Heart left ventricle (tissue), 16 donors: Measurements from ENCODE around the gene RNU1-3. TPM values are rescaled to one million over a fixed set of nuclear protein-coding genes. Genes with fewer than 3 reads are reported as not detected.
"Not testable (repeated sequence)": the region's sequence is repeated elsewhere in the genome, so short reads cannot be mapped to it uniquely, and the experiment has no call there.

Source experiments
- ATAC-seq, 4 donors: fragments of 200-7000 bp; cut with Tn5 transposase; one replicate each; pipeline ENCODE4 v1.9.1; 2020 to 2022; ENCODE audit warnings: moderate library complexity in 4 of 4, mild to moderate bottlenecking in 3 of 4, moderate number of reproducible peaks in 1 of 4
- DNase-seq, 5 donors: peaks; one replicate each; pipeline ENCODE4 v3.0.0-alpha.2; 2020
- H3K27ac ChIP-seq, 12 donors: fragments of 200-600 bp; sonication (generic) in 4 of 12; one replicate each; pipeline versions ENCODE4 v1.5.0 to v1.8.0; 2016 to 2022; ENCODE audit warnings: mild to moderate bottlenecking in 2 of 12
- H3K27me3 ChIP-seq, 9 donors: fragments of 200-600 bp; sonication (generic) in 2 of 9; one replicate each; pipeline versions ENCODE4 v1.5.1 to v1.8.0; 2016 to 2022; ENCODE audit warnings: mild to moderate bottlenecking in 3 of 9
- H3K36me3 ChIP-seq, 9 donors: fragments of 200-600 bp; sonication (generic) in 2 of 9; one replicate each; pipeline versions ENCODE4 v1.5.0 to v1.8.0; 2018 to 2022; ENCODE audit warnings: mild to moderate bottlenecking in 2 of 9
- H3K4me1 ChIP-seq, 12 donors: fragments of 200-600 bp; sonication (generic) in 4 of 12; one replicate each; pipeline versions ENCODE4 v1.5.0 to v1.8.0; 2016 to 2022; ENCODE audit warnings: mild to moderate bottlenecking in 3 of 12
- H3K4me3 ChIP-seq, 12 donors: fragments of 200-600 bp; sonication (generic) in 4 of 12; one replicate each; pipeline versions ENCODE4 v1.5.0 to v1.8.0; 2017 to 2022; ENCODE audit warnings: mild to moderate bottlenecking in 9 of 12, moderate library complexity in 4 of 12
- H3K9me3 ChIP-seq, 12 donors: fragments of 200-600 bp; sonication (generic) in 4 of 12; one replicate each; pipeline versions ENCODE4 v1.5.0 to v1.8.0; 2016 to 2022; ENCODE audit warnings: mild to moderate bottlenecking in 1 of 12
- POLR2A ChIP-seq, 2 donors: fragments of 450-650 bp; IDR thresholded peaks; one replicate each; pipeline ENCODE4 v1.6.1; 2017; ENCODE audit warnings: antibody characterized with exemption in 2 of 2, mild to moderate bottlenecking in 2 of 2, moderate library complexity in 2 of 2
- WGBS, 4 donors: extraction: QIAGEN DNeasy Blood & Tissue Kit in 2 of 4; methylation state at CpG; one replicate each; pipeline versions ENCODE4 v1.1.5 to v1.1.7; 2013 to 2018; 5-methylcytosine and 5-hydroxymethylcytosine counted together
- intact Hi-C, 10 donors: fragments of 100-400 bp; cut with DNase I; formaldehyde crosslinking; loops; one replicate each; pipeline versions ENCODE4 v1.11.1 to v1.14.2; 2022
- polyA plus RNA-seq, 2 donors: library from polyadenylated mRNA; stranded (reverse); fragments of 200-250 nt; gene quantifications; one replicate each; pipeline ENCODE4 v1.2.3, GENCODE V29; 2013
- total RNA-seq, 9 donors: library from RNA; depleted of rRNA in 2 of 9; stranded (reverse); fragments of >200 nt in 2 of 9; fragmentation: NEBNext Ultra II Directional in 3 of 9; extraction: Animal tissue kit (Norgen Biotek cat#: 25700) in 3 of 9; gene quantifications; one replicate each; pipeline versions ENCODE4 v1.1.0 to v1.2.4, GENCODE V29; 2016 to 2023
- TF ChIP-seq, protein P1 (sequence below), 12 donors: fragments of 200-600 bp; sonication (generic) in 4 of 12; IDR thresholded peaks; one replicate each; pipeline versions ENCODE4 v1.5.0 to v1.8.0; 2018 to 2022; ENCODE audit warnings: antibody characterized with exemption in 12 of 12, mild to moderate bottlenecking in 5 of 12
- donor health status: ischemic (EF 13 %, LVEDD 7.1; RV severe dilation, severe dysfunction).
- donor health status: healthy with polysubstance abuse.
- donor health status: DM: no; HTN: yes; CAD: no.
- donor health status: DM: no; HTN: no; CAD: no.
- donor health status: ischemic (EF 25% LVEDD 6.9; RV normal size, moderate dysfunction).
- donor health status: ischemic (EF 25% LVEDD 5.7; RV mildly dilated, moderate dysfunction).
- donor health status: healthy.
- donor health status: DM: yes; HTN: yes; CAD: no.
- donor health status: ischemic (EF 35%, LVEDD 5.7; RV mildly dilated, moderate dysfunction).
- donor health status: nonischemic (EF 11% LVEDD 7.7; RV severe dilation, severe dysfunction).
- donor health status: DM: yes; HTN: yes; CAD: no.
- donor health status: PGD.
- donor health status: ischemic (EF 29% LVEDD 5.4; RV normal size, mild dysfunction).
- donor health status: nonischemic (EF 23%, LVEDD 6.1; RV moderate dilation, normal function).

Gene RNU1-3
- total and polyA plus RNA-seq, 11 donors = 364 to 3,776 (median 2,470) TPM; not detected in 4

DNA sequence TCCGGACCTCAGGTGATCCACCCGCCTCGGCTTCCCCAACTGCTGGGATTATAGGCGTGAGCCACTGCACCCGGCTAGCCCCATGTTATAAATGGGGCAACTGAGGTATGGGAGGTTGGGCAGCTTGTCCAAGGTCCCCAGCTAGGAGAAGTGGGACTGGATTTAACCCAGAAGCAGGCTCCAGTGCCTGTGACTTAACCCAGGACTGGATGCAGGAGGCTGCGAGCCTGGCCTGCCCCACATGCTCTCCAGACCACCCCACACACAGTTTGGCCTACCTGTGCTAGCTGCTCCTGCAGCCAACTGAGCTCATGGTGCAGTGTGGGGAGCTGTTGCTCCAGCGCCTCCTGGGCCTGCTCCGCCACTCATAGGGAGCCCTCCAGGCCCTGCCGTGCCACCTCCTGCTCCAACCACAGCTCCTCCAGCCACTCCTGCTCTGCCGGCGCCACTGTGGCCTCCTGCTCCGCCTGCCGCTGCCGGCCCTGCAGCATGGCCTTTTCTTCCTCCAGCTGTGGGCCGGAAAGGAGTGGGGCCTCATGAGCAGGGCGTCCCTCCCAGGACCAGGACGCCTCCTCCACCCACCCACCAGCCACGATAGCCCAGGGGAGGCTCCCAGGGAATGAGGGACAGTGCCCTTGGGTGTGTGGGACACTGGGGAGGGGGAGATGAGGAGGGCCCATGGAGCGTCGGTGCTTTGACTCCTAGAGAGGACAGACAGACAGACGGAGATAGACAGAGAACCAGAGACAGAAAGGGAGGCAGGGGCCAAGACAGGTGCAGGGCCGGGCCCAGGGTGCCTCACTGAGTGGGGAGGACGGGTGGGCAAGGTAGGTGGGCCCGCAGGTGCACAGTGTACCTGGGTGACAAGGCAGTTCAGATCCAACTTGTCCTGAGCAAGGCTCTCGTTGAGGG lies 41.0 kb downstream of the RNU1-3 start:
- peaks cover 3 to 98% (median 87%) of the 10 kb centered on the region in 9 donors for H3K36me3 ChIP-seq
- no peak for TF ChIP-seq POLR2A (IDR thresholded peaks at IDR 0.05)
- TF ChIP-seq, protein P1, sequence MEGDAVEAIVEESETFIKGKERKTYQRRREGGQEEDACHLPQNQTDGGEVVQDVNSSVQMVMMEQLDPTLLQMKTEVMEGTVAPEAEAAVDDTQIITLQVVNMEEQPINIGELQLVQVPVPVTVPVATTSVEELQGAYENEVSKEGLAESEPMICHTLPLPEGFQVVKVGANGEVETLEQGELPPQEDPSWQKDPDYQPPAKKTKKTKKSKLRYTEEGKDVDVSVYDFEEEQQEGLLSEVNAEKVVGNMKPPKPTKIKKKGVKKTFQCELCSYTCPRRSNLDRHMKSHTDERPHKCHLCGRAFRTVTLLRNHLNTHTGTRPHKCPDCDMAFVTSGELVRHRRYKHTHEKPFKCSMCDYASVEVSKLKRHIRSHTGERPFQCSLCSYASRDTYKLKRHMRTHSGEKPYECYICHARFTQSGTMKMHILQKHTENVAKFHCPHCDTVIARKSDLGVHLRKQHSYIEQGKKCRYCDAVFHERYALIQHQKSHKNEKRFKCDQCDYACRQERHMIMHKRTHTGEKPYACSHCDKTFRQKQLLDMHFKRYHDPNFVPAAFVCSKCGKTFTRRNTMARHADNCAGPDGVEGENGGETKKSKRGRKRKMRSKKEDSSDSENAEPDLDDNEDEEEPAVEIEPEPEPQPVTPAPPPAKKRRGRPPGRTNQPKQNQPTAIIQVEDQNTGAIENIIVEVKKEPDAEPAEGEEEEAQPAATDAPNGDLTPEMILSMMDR (IDR thresholded peaks at IDR 0.05) = no peak
- DNase-seq (peak in 4 of 5 donors; percentile 24 to 79 (median 30)), ATAC-seq (no peak)
- intact Hi-C loops = no loop called here
- no peak overlapping the region for H3K4me3 ChIP-seq
- no peaks in the 10 kb centered on the region for H3K9me3 ChIP-seq
- H3K27me3 ChIP-seq = no peaks in the 10 kb centered on the region
- no peak overlapping the region for H3K27ac ChIP-seq
- H3K4me1 ChIP-seq = peaks cover 0 to 4% (median 0%) of the 10 kb centered on the region in 12 donors
- WGBS, 4 donors = 89 to 92% (median 91%) methylated on average over 25 of the region's 25 CpGs

- intact Hi-C loops = loop anchor here in 6 of 10 donors (2.0 to 5.0 kb wide), 3 partner anchors 323 to 327 kb away; no protein-coding TSS in a partner anchor
- H3K9me3 ChIP-seq, H3K27ac ChIP-seq, H3K27me3 ChIP-seq, H3K4me3 ChIP-seq, H3K4me1 ChIP-seq: not testable (repeated sequence)
- peaks cover 3 to 90% (median 74%) of the 10 kb centered on the region in 9 donors for H3K36me3 ChIP-seq
- peak in 4 of 5 donors; percentile 25 to 81 (median 46) for DNase-seq
- ATAC-seq = peak in 2 of 4 donors; percentile 3 to 12
- 87 to 90% (median 89%) methylated on average over 27 of the region's 27 CpGs for WGBS, 4 donors
These were observed 42.7 kb downstream of the RNU1-3 start for GRCh38 chr1:16623812-16624719.

- ATAC-seq, H3K4me3 ChIP-seq, H3K27me3 ChIP-seq, H3K27ac ChIP-seq, H3K4me1 ChIP-seq, H3K9me3 ChIP-seq: not testable (repeated sequence)
- 85 to 91% (median 88%) methylated on average over 7 of the region's 7 CpGs for WGBS, 4 donors
- intact Hi-C loops = loop anchor here in 6 of 10 donors (2.0 to 5.0 kb wide), 3 partner anchors 323 to 327 kb away; no protein-coding TSS in a partner anchor
- peak in 4 of 5 donors; percentile 20 to 76 (median 24) for DNase-seq
- peaks cover under 1 to 88% (median 72%) of the 10 kb centered on the region in 9 donors for H3K36me3 ChIP-seq
These were observed 43.4 kb downstream of the RNU1-3 start for GRCh38 chr1:16623337-16623736.

- not testable (repeated sequence) for H3K9me3 ChIP-seq, H3K4me1 ChIP-seq, H3K27me3 ChIP-seq, H3K27ac ChIP-seq, ATAC-seq, H3K4me3 ChIP-seq
- peak in 4 of 5 donors; percentile 20 to 74 (median 21) for DNase-seq
- intact Hi-C loops = loop anchor here in 6 of 10 donors (2.0 to 5.0 kb wide), 3 partner anchors 325 to 329 kb away; no protein-coding TSS in a partner anchor
- H3K36me3 ChIP-seq = peaks cover 0 to 81% (median 65%) of the 10 kb centered on the region in 9 donors
- 93 to 95% (median 94%) methylated on average over 9 of the region's 9 CpGs for WGBS, 4 donors
These were observed 45.0 kb downstream of the RNU1-3 start for GRCh38 chr1:16621681-16622315.

GRCh38 chr1:16621300-16621658 lies 45.5 kb downstream of the RNU1-3 start:
- Histone ChIP-seq H3K27me3 (no peaks in the 10 kb centered on the region), H3K9me3 (no peaks in the 10 kb centered on the region), H3K36me3 (peaks cover 0 to 76% (median 60%) of the 10 kb centered on the region in 9 donors), H3K4me3 (no peak overlapping the region), H3K27ac (no peak overlapping the region), H3K4me1 (no peaks in the 10 kb centered on the region)
- no peak for DNase-seq
- WGBS, 4 donors = 92 to 93% (median 93%) methylated on average over 2 of the region's 2 CpGs
- intact Hi-C loops = loop anchor here in 2 of 10 donors (5.0 kb wide), 1 partner anchor 326 kb away; no protein-coding TSS in a partner anchor
- ATAC-seq = peak in 1 of 4 donors; percentile 4
- TF ChIP-seq, protein P1 (IDR thresholded peaks at IDR 0.05) = peak in 7 of 12 donors; percentile 3 to 51 (median 23)
- no peak for TF ChIP-seq POLR2A (IDR thresholded peaks at IDR 0.05)

- not testable (repeated sequence) for H3K27me3 ChIP-seq
- DNase-seq = peak; percentile 12 to 74 (median 26)
These were observed 46.8 kb downstream of the RNU1-3 start for GRCh38 chr1:16619803-16620501.

More at GRCh38 chr1:16619803-16620501, 46.8 kb downstream of the RNU1-3 start:
- not testable (repeated sequence) for H3K4me1 ChIP-seq, H3K27ac ChIP-seq, H3K4me3 ChIP-seq, H3K9me3 ChIP-seq
- peak in 1 of 4 donors; percentile 3 for ATAC-seq
- WGBS, 4 donors = 92 to 93% (median 92%) methylated on average over 21 of the region's 21 CpGs
- H3K36me3 ChIP-seq = peaks cover 0 to 63% (median 48%) of the 10 kb centered on the region in 9 donors
- intact Hi-C loops = loop anchor here in 3 of 10 donors (2.0 to 5.0 kb wide), 2 partner anchors 13 to 327 kb away; no protein-coding TSS in a partner anchor
